Liver (tissue), 9 donors: ENCODE measurements around the gene ALAS1. TPM values are rescaled to one million over a fixed set of nuclear protein-coding genes. Genes with fewer than 3 reads are reported as not detected.

Source experiments
- DNase-seq: peaks from one replicate; pipeline ENCODE4 v3.0.0-alpha.2; 2017; ENCODE audit warnings: low spot score
- H3K27ac ChIP-seq, 2 donors: one replicate each; pipeline ENCODE4 v1.7.0; 2013; ENCODE audit warnings: inconsistent platforms in 2 of 2, low read length in 2 of 2, control low read depth in 1 of 2, low read depth in 1 of 2, mild to moderate bottlenecking in 1 of 2
- H3K27me3 ChIP-seq, 4 donors: one replicate each; pipeline versions ENCODE4 v1.6.1 to v1.7.0; 2013; ENCODE audit warnings: low read length in 3 of 4, inconsistent platforms in 1 of 4, mild to moderate bottlenecking in 1 of 4, moderate library complexity in 1 of 4; ENCODE audit not compliant: control insufficient read depth in 4 of 4, insufficient read depth in 4 of 4
- H3K36me3 ChIP-seq, 4 donors: one replicate each; pipeline versions ENCODE4 v1.6.1 to v1.7.0; 2013; ENCODE audit warnings: low read length in 3 of 4, mild to moderate bottlenecking in 3 of 4, low read depth in 1 of 4, moderate library complexity in 1 of 4; ENCODE audit not compliant: control insufficient read depth in 4 of 4, insufficient read depth in 3 of 4
- H3K4me1 ChIP-seq, 4 donors: one replicate each; pipeline versions ENCODE4 v1.6.1 to v1.7.0; 2013; ENCODE audit warnings: low read length in 3 of 4, mild to moderate bottlenecking in 3 of 4, moderate library complexity in 1 of 4; ENCODE audit not compliant: control insufficient read depth in 4 of 4, insufficient read depth in 4 of 4
- H3K4me3 ChIP-seq, 3 donors: one replicate each; pipeline versions ENCODE4 v1.6.1 to v1.7.0; 2013; ENCODE audit warnings: low read length in 3 of 3, control low read depth in 1 of 3, low read depth in 1 of 3, mild to moderate bottlenecking in 1 of 3
- H3K9ac ChIP-seq, 2 donors: one replicate each; pipeline ENCODE4 v1.7.0; 2013; ENCODE audit warnings: low read length in 2 of 2, mild to moderate bottlenecking in 2 of 2, moderate library complexity in 2 of 2, control low read depth in 1 of 2, low read depth in 1 of 2
- H3K9me3 ChIP-seq, 4 donors: one replicate each; pipeline versions ENCODE4 v1.6.1 to v1.7.0; 2013; ENCODE audit warnings: low read length in 3 of 4; ENCODE audit not compliant: control insufficient read depth in 4 of 4
- EGR1 ChIP-seq, 2 donors: IDR thresholded peaks; 2 replicates each; pipeline ENCODE4 v1.6.1; 2016 to 2018; ENCODE audit warnings: antibody characterized with exemption in 2 of 2, low read depth in 2 of 2
- FOXA1 ChIP-seq: IDR thresholded peaks from 2 replicates; pipeline ENCODE4 v1.6.1; 2016; ENCODE audit warnings: antibody characterized with exemption
- FOXA2 ChIP-seq: IDR thresholded peaks from 2 replicates; pipeline ENCODE4 v1.6.1; 2016; ENCODE audit warnings: antibody characterized with exemption
- GABPA ChIP-seq, 2 donors: IDR thresholded peaks in 1 of 2; conservative IDR thresholded peaks in 1 of 2; 2 replicates each; pipeline ENCODE4 v1.6.1; 2016; ENCODE audit warnings: antibody characterized with exemption in 2 of 2, mild to moderate bottlenecking in 1 of 2, moderate library complexity in 1 of 2
- HNF4A ChIP-seq, 2 donors: conservative IDR thresholded peaks; 2 replicates each; pipeline ENCODE4 v1.6.1; 2016; ENCODE audit warnings: antibody characterized with exemption in 2 of 2, mild to moderate bottlenecking in 2 of 2
- HNF4G ChIP-seq: IDR thresholded peaks from 2 replicates; pipeline ENCODE4 v1.6.1; 2016; ENCODE audit warnings: antibody characterized with exemption
- JUND ChIP-seq, 2 donors: IDR thresholded peaks; 2 replicates each; pipeline ENCODE4 v1.6.1; 2016; ENCODE audit warnings: antibody characterized with exemption in 2 of 2
- NR2F2 ChIP-seq: IDR thresholded peaks from 2 replicates; pipeline ENCODE4 v1.6.1; 2016; ENCODE audit warnings: antibody characterized with exemption
- RAD21 ChIP-seq, 2 donors: IDR thresholded peaks; 2 replicates each; pipeline ENCODE4 v1.6.1; 2016; ENCODE audit warnings: antibody characterized with exemption in 2 of 2, mild to moderate bottlenecking in 2 of 2
- RXRA ChIP-seq, 2 donors: IDR thresholded peaks; 2 replicates each; pipeline ENCODE4 v1.6.1; 2017 to 2018; ENCODE audit warnings: antibody characterized with exemption in 2 of 2, mild to moderate bottlenecking in 1 of 2
- SP1 ChIP-seq: IDR thresholded peaks from 2 replicates; pipeline ENCODE4 v1.6.1; 2018; ENCODE audit warnings: antibody characterized with exemption, mild to moderate bottlenecking
- TAF1 ChIP-seq: conservative IDR thresholded peaks from 2 replicates; pipeline ENCODE4 v1.6.1; 2016; ENCODE audit warnings: antibody characterized with exemption, mild to moderate bottlenecking
- YY1 ChIP-seq: IDR thresholded peaks from 2 replicates; pipeline ENCODE4 v1.6.1; 2016; ENCODE audit warnings: antibody characterized with exemption, mild to moderate bottlenecking
- WGBS: extraction: QIAGEN DNeasy Blood & Tissue Kit; methylation state at CpG from one replicate; pipeline ENCODE4 v1.1.7; 2013; 5-methylcytosine and 5-hydroxymethylcytosine counted together
- polyA plus RNA-seq, 2 donors: library from polyadenylated mRNA; stranded (reverse) in 1 of 2; unstranded in 1 of 2; fragments of 200-250 nt in 1 of 2; fragments of >200 nt in 1 of 2; fragmentation: Nextera tagmentation in 1 of 2; extraction: Ambion mirVana in 1 of 2; gene quantifications; one replicate each; pipeline versions ENCODE4 v1.2.1 to v1.2.3, GENCODE V29; 2013 to 2015
- total RNA-seq, 2 donors: library from RNA; depleted of rRNA; stranded (reverse); fragments of >200 nt; gene quantifications; one replicate each; pipeline ENCODE4 v1.2.3, GENCODE V29; 2014
- TF ChIP-seq, protein P1 (sequence below): IDR thresholded peaks from 2 replicates; pipeline ENCODE4 v1.6.1; 2016; ENCODE audit warnings: antibody characterized with exemption
- TF ChIP-seq, protein P2 (sequence below): fragments of 150-350 bp; IDR thresholded peaks from 2 replicates; pipeline ENCODE4 v1.5.1; 2017; ENCODE audit warnings: improper control_type of control experiment, low read depth, low read length; ENCODE audit not compliant: missing input control
- TF ChIP-seq, protein P3 (sequence below): IDR thresholded peaks from 2 replicates; pipeline ENCODE4 v1.6.1; 2016; ENCODE audit warnings: antibody characterized with exemption
- TF ChIP-seq, protein P4 (sequence below): IDR thresholded peaks from 2 replicates; pipeline ENCODE4 v1.6.1; 2016; ENCODE audit warnings: antibody characterized with exemption, mild to moderate bottlenecking
- TF ChIP-seq, protein P5 (sequence below): IDR thresholded peaks from 2 replicates; pipeline ENCODE4 v1.6.1; 2016; ENCODE audit warnings: antibody characterized with exemption
- donor health status: healthy.
- donor health status: healthy.
- donor health status: healthy.
- donor health status: healthy.
- donor health status: healthy.

The ALAS1 gene
- total and polyA plus RNA-seq, 4 donors: 32.3 to 421 (median 137) TPM

DNA sequence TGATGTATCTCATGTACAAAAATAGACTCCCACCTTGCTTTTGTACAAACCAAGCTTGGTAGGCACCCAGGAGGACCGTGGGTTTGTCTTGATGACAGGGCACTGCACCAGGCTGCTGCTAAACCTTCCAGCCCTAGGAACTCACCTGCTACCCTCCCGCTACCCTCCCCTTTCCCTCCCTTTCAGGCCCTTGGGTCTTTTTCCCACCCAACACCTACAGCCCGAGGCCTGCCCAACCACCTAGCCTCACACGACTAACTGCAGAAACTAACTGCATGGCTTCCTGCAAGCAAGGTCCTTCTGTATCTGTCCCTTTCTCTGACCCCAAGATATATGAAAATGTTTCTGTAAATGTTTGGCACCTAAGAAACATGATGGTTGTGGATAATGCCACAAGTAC lies 58.7 kb downstream of the ALAS1 start:
- WGBS: 94% methylated on average over 4 of the region's 4 CpGs
- H3K9ac ChIP-seq: no peak overlapping the region
- H3K4me1 ChIP-seq: no peaks in the 10 kb centered on the region
- TF ChIP-seq JUND (IDR thresholded peaks at IDR 0.05) (no peak), YY1 (no peak), HNF4A (conservative IDR thresholded peaks at IDR 0.05) (no peak), HNF4G (no peak), GABPA (IDR thresholded peaks at IDR 0.05 in 1 of 2, conservative IDR thresholded peaks at IDR 0.05 in 1 of 2) (no peak), SP1 (no peak), TAF1 (no peak), RXRA (IDR thresholded peaks at IDR 0.05) (no peak), EGR1 (IDR thresholded peaks at IDR 0.05; ENCODE audit: low read depth in 2 of 2) (no peak), FOXA1 (no peak), RAD21 (IDR thresholded peaks at IDR 0.05) (no peak), NR2F2 (no peak), FOXA2 (no peak)
- TF ChIP-seq, protein P1, sequence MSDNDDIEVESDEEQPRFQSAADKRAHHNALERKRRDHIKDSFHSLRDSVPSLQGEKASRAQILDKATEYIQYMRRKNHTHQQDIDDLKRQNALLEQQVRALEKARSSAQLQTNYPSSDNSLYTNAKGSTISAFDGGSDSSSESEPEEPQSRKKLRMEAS: no peak
- TF ChIP-seq, protein P2, sequence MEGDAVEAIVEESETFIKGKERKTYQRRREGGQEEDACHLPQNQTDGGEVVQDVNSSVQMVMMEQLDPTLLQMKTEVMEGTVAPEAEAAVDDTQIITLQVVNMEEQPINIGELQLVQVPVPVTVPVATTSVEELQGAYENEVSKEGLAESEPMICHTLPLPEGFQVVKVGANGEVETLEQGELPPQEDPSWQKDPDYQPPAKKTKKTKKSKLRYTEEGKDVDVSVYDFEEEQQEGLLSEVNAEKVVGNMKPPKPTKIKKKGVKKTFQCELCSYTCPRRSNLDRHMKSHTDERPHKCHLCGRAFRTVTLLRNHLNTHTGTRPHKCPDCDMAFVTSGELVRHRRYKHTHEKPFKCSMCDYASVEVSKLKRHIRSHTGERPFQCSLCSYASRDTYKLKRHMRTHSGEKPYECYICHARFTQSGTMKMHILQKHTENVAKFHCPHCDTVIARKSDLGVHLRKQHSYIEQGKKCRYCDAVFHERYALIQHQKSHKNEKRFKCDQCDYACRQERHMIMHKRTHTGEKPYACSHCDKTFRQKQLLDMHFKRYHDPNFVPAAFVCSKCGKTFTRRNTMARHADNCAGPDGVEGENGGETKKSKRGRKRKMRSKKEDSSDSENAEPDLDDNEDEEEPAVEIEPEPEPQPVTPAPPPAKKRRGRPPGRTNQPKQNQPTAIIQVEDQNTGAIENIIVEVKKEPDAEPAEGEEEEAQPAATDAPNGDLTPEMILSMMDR: no peak
- TF ChIP-seq, protein P3, sequence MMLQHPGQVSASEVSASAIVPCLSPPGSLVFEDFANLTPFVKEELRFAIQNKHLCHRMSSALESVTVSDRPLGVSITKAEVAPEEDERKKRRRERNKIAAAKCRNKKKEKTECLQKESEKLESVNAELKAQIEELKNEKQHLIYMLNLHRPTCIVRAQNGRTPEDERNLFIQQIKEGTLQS: no peak
- TF ChIP-seq, protein P4, sequence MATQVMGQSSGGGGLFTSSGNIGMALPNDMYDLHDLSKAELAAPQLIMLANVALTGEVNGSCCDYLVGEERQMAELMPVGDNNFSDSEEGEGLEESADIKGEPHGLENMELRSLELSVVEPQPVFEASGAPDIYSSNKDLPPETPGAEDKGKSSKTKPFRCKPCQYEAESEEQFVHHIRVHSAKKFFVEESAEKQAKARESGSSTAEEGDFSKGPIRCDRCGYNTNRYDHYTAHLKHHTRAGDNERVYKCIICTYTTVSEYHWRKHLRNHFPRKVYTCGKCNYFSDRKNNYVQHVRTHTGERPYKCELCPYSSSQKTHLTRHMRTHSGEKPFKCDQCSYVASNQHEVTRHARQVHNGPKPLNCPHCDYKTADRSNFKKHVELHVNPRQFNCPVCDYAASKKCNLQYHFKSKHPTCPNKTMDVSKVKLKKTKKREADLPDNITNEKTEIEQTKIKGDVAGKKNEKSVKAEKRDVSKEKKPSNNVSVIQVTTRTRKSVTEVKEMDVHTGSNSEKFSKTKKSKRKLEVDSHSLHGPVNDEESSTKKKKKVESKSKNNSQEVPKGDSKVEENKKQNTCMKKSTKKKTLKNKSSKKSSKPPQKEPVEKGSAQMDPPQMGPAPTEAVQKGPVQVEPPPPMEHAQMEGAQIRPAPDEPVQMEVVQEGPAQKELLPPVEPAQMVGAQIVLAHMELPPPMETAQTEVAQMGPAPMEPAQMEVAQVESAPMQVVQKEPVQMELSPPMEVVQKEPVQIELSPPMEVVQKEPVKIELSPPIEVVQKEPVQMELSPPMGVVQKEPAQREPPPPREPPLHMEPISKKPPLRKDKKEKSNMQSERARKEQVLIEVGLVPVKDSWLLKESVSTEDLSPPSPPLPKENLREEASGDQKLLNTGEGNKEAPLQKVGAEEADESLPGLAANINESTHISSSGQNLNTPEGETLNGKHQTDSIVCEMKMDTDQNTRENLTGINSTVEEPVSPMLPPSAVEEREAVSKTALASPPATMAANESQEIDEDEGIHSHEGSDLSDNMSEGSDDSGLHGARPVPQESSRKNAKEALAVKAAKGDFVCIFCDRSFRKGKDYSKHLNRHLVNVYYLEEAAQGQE: no peak
- TF ChIP-seq, protein P5, sequence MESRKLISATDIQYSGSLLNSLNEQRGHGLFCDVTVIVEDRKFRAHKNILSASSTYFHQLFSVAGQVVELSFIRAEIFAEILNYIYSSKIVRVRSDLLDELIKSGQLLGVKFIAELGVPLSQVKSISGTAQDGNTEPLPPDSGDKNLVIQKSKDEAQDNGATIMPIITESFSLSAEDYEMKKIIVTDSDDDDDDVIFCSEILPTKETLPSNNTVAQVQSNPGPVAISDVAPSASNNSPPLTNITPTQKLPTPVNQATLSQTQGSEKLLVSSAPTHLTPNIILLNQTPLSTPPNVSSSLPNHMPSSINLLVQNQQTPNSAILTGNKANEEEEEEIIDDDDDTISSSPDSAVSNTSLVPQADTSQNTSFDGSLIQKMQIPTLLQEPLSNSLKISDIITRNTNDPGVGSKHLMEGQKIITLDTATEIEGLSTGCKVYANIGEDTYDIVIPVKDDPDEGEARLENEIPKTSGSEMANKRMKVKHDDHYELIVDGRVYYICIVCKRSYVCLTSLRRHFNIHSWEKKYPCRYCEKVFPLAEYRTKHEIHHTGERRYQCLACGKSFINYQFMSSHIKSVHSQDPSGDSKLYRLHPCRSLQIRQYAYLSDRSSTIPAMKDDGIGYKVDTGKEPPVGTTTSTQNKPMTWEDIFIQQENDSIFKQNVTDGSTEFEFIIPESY: no peak
- no peaks in the 10 kb centered on the region for H3K27me3 ChIP-seq
- H3K27ac ChIP-seq: no peak overlapping the region
- peaks cover 21 to 78% (median 69%) of the 10 kb centered on the region in 4 donors for H3K36me3 ChIP-seq
- H3K9me3 ChIP-seq: no peaks in the 10 kb centered on the region
- no peak for DNase-seq
- no peak overlapping the region for H3K4me3 ChIP-seq
